GM10266 (cell line): ENCODE measurements around the gene CREG2.
A peak's percentile ranks its signal among the peaks of the same experiment; 100 is the strongest.

ENCODE experiments used
- DNase-seq: peaks from one replicate; pipeline ENCODE4 v3.0.0; 2012; ENCODE audit errors: extremely low spot score
- TF ChIP-seq, protein P1 (sequence below): IDR thresholded peaks from 2 replicates; pipeline ENCODE4 v1.5.1; 2012; ENCODE audit warnings: mild to moderate bottlenecking, low read depth; ENCODE audit not compliant: control insufficient read depth, insufficient read depth; ENCODE audit errors: missing control alignments

The CREG2 gene, protein sequence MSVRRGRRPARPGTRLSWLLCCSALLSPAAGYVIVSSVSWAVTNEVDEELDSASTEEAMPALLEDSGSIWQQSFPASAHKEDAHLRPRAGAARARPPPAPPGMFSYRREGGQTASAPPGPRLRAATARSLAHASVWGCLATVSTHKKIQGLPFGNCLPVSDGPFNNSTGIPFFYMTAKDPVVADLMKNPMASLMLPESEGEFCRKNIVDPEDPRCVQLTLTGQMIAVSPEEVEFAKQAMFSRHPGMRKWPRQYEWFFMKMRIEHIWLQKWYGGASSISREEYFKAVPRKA

DNA sequence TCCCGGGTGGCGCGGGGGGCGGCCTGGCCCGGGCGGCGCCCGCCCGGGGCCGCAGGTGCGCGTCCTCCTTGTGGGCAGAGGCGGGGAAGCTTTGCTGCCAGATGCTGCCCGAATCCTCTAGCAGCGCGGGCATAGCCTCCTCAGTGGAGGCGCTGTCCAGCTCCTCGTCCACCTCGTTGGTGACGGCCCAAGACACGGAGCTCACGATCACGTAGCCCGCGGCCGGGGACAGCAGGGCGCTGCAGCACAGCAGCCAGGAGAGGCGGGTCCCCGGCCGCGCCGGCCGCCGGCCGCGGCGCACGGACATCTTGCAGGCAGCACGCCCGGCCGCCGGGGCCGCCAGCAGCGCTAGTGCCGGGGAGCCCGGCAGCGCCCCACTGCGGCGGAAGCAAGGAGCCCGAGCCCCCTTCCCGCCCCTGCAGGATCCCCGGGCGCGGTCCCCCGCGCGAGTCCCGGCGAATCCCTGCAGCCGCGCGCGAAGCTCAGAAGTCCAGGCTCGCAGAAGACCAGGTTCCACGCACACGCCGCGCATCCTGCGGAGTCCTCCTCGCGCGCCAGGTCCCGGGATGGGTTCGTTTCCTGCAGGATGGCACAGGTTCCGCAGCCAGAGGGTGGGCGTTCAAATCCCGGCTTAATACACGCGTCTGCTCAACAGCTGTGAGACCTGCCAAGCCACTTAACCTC lies at the start of gene CREG2:
CREG2 (minus strand) TSS at position 353 of the 684 bp plus-strand sequence; CDS start at position 307, 46 bp downstream.
- TF ChIP-seq, protein P1, sequence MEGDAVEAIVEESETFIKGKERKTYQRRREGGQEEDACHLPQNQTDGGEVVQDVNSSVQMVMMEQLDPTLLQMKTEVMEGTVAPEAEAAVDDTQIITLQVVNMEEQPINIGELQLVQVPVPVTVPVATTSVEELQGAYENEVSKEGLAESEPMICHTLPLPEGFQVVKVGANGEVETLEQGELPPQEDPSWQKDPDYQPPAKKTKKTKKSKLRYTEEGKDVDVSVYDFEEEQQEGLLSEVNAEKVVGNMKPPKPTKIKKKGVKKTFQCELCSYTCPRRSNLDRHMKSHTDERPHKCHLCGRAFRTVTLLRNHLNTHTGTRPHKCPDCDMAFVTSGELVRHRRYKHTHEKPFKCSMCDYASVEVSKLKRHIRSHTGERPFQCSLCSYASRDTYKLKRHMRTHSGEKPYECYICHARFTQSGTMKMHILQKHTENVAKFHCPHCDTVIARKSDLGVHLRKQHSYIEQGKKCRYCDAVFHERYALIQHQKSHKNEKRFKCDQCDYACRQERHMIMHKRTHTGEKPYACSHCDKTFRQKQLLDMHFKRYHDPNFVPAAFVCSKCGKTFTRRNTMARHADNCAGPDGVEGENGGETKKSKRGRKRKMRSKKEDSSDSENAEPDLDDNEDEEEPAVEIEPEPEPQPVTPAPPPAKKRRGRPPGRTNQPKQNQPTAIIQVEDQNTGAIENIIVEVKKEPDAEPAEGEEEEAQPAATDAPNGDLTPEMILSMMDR = no peak
- DNase-seq = peak; percentile 43

DNA sequence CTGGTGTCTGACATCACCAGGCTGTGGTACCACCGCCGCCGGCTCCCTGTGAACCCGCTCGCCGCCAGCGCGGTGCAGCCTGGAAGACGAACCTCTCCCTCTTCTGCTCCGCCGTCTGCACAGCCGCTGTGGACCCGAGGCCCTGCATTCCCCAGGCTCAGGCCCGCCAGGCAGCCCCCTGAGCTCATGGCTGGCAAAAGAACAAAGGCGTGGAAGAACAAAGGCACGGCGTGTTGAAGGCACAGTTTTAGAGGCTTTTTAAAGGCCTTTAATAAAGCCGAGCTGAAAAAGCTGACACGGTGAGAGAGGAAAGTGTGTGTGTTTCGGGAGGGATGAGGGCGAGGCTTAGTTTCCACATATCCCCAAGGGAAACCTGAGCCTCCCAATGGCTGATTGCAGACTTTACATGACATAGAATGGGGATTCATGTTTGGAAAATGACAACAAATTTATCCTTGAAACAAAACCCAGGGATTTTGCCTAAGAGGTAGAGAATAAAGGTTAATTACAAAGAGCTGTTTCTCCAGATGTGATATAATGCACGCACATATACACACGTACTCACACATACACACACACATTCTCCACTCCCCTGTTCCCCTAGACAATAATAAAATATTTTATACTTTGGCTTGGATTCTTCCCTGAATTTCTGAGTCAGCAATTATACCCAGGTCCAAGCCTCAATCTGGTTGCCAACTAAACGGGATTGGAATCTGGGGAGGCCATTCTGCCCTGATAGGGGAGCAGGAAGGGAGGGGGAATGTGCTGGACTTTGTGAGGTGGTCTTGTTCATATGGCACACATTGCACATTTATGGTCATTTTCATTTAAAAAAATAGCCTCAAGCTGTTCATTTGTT lies 47.9 kb upstream of the CREG2 start:
- DNase-seq = no peak
- TF ChIP-seq, protein P1 = no peak

DNA sequence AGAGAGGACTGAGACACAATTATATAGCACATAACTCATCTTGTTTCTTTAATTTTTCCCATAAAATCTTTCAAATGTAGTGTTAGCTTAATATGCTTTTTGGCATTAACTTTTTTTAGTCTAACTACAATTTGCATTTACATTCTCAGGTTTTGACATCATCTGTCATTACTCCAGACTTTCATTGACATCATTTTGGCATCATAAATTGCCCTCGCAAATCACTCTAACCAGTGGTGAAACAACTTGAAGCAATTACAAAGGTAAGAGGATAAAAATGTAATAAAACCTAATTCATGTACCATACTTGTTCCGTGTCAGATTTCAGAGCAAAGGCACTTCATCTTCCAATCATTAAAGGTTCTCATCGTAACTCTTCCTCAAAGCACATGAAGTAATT lies 46.2 kb upstream of the CREG2 start:
- TF ChIP-seq, protein P1 = no peak
- DNase-seq = no peak

DNA sequence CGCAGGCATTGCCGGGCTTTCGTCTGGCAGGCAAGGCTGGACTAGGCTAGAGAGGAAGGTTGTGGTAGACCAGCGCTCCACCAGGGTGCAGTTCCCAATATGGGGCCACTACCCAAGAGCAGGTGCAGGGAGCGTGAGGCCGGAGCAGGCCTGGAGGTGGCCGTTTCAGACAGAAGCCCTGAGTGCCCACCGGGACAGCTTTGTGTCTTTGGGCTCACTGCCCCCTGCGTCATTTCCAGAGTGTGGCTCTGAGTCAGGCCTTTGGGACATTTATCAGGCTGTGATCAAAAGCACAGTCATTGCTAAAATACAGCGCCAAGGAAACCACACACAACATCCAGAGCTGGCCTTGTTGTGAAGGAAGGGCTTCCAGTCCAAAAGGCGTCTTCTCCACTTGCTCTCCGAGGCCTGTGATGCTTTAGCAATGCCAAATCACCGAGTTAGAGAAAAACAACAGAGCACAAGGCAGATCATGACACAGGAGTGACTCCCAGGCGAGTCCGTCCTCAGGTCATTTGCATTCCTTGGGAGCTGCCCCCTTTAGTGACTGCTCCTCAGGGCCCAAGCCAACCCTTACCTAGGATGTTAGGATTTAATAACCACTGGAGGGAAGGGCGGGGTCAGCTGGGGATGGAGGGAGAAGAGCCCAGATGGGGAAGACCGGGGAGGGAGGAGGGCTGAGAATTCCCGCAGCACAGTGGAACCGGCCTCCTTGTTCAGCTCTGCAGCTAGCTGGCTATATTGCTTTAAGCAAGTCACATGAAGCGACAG lies 45.3 kb upstream of the CREG2 start:
- DNase-seq = no peak
- TF ChIP-seq, protein P1 = no peak

DNA sequence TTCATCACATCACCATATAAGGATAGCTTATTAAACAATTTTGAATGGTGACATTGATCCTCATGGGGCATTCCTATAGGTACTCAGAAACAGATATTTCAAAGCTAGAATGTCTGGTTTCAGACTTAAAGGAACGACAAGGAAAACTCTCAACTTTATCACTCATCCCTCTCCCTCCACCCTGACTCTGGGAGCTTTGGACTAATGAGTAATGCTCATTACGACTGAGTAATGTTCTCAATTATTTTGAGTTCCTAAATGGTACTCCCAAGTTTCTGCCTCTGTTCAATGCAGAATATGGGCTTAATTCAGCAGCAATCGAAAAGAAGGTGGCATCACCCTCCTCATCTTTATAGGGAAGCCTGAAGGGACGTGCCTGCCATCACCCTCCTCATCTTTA lies 44.2 kb upstream of the CREG2 start:
- TF ChIP-seq, protein P1 = no peak
- no peak for DNase-seq

DNA sequence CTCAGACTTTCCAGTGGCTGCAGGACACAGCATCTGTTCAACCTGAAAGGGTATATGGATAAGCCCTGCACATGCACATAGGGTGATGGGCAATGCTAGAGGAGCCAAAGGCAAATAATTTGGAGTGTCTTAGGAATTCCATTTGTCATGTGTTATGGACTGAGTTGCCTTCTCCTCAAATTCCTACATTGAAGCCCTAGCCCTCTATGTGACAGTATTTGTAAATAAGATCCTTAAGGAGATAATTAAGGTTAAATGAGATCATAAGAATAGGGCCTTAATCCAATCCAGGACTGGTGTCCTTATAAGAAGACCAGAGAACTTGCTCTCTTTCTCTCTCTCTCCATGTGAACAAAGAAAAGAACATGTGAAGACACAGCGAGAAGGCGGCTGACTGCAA lies 42.9 kb upstream of the CREG2 start:
- TF ChIP-seq, protein P1 = no peak
- no peak for DNase-seq
